Panc1 (cell line): Measurements from ENCODE around the gene ALX4. TPM values are rescaled to one million over a fixed set of nuclear protein-coding genes. Genes with fewer than 3 reads are reported as not detected.

Source experiments
- ATAC-seq: fragments of 200-7000 bp; cut with Tn5 transposase; 2 replicates; pipeline ENCODE4 v1.9.1; 2020; ENCODE audit warnings: mild to moderate bottlenecking, moderate library complexity
- BruUV-seq: library from RNA; stranded (reverse); fragments of 400-500 nt; replicated peaks from 2 replicates; lab custom pipeline; 2021; lab: Mats Ljungman, UMichigan
- CTCF ChIA-PET: fragments of 300-600 bp; sonication (Branson Sonifier 250); formaldehyde crosslinking; loops from one replicate; lab custom pipeline; 2022; ENCODE audit warnings: antibody characterized with exemption; lab: Charles Lee
- POLR2A ChIA-PET: fragments of 300-600 bp; sonication (Branson Sonifier 250); formaldehyde crosslinking; loops from one replicate; lab custom pipeline; 2022; ENCODE audit warnings: antibody characterized with exemption; lab: Charles Lee
- DNase-seq: peaks from one replicate; pipeline ENCODE4 v3.0.0-alpha.2; 2010; ENCODE audit warnings: low read depth, low spot score
- H3K27ac ChIP-seq: 2 replicates; pipeline ENCODE4 v1.5.1; 2011; ENCODE audit warnings: mild to moderate bottlenecking, low read length, inconsistent platforms
- H3K27me3 ChIP-seq: fragments of 200-500 bp; sonication (Bioruptor generic); 2 replicates; pipeline ENCODE4 v1.6.0; 2014; ENCODE audit warnings: low read length, inconsistent platforms; ENCODE audit not compliant: control insufficient read depth, insufficient read depth
- H3K36me3 ChIP-seq: fragments of 200-500 bp; sonication (Bioruptor generic); 2 replicates; pipeline ENCODE4 v1.5.1; 2014; ENCODE audit warnings: inconsistent platforms, mild to moderate bottlenecking, low read length, moderate library complexity; ENCODE audit not compliant: control insufficient read depth, insufficient read depth
- H3K4me1 ChIP-seq: 2 replicates; pipeline ENCODE4 v1.5.1; 2011; ENCODE audit warnings: inconsistent platforms, mild to moderate bottlenecking, low read length, moderate library complexity; ENCODE audit not compliant: control insufficient read depth, insufficient read depth
- H3K4me3 ChIP-seq, 2 experiments: 2 replicates each; pipeline ENCODE4 v1.5.1; 2011 to 2012; ENCODE audit warnings: low read depth in 2 of 2, low read length in 2 of 2, mild to moderate bottlenecking in 2 of 2, inconsistent platforms in 1 of 2, moderate library complexity in 1 of 2
- H3K9me3 ChIP-seq: fragments of 200-500 bp; sonication (Bioruptor generic); 2 replicates; pipeline ENCODE4 v1.5.1; 2014; ENCODE audit warnings: low read depth, mild to moderate bottlenecking, inconsistent platforms, low read length, moderate library complexity; ENCODE audit not compliant: control insufficient read depth, insufficient read depth
- CTCF ChIP-seq: fragments of 450-650 bp; IDR thresholded peaks from 2 replicates; pipeline ENCODE4 v1.5.1; 2017; ENCODE audit warnings: mild to moderate bottlenecking
- POLR2AphosphoS5 ChIP-seq: IDR thresholded peaks from 2 replicates; pipeline ENCODE4 v1.6.1; 2012; ENCODE audit warnings: mild to moderate bottlenecking, low read depth, low read length, moderate library complexity
- REST ChIP-seq, 2 experiments: IDR thresholded peaks; 2 replicates each; pipeline ENCODE4 v1.6.1; 2011 to 2012; ENCODE audit warnings: low read depth in 2 of 2, control low read depth in 1 of 2, low read length in 1 of 2, mild to moderate bottlenecking in 1 of 2, moderate library complexity in 1 of 2; ENCODE audit not compliant: insufficient read depth in 1 of 2
- SIN3A ChIP-seq: IDR thresholded peaks from 2 replicates; pipeline ENCODE4 v1.6.1; 2012; ENCODE audit warnings: low read depth, mild to moderate bottlenecking, low read length, moderate library complexity, borderline replicate concordance; ENCODE audit not compliant: insufficient read depth
- TCF7L2 ChIP-seq: IDR thresholded peaks from 2 replicates; pipeline ENCODE4 v1.6.1; 2011; ENCODE audit warnings: mild to moderate bottlenecking, low read depth, low read length, inconsistent platforms
- in situ Hi-C: cut with HindIII; loops from 2 replicates; pipeline ENCODE4 v1.10.0; 2016; ENCODE audit warnings: low sequenced_read_pairs, low pct_unique_long_range_greater_than_20kb
- intact Hi-C: fragments of 100-400 bp; cut with micrococcal nuclease; formaldehyde crosslinking; loops from one replicate; pipeline ENCODE4 v1.10.0; 2022; ENCODE audit not compliant: unreplicated experiment
- total RNA-seq: library from RNA; stranded (reverse); gene quantifications from one replicate; pipeline ENCODE4 v1.2.1, GENCODE V29; 2021; ENCODE audit not compliant: unreplicated experiment

Gene ALX4
- total RNA-seq, 1 experiment from 2014 or later: 1.0 TPM

GRCh38 chr11:44286268-44286880 lies 23.6 kb downstream of the ALX4 start:
- intact Hi-C loops: loop anchor here (2.0 to 10.0 kb wide), 2 partner anchors 152 to 252 kb away; no protein-coding TSS in a partner anchor
- in situ Hi-C loops: no loop called here
- Histone ChIP-seq H3K4me3 (no peak overlapping the region), H3K27me3 (no peaks in the 10 kb centered on the region), H3K9me3 (no peaks in the 10 kb centered on the region), H3K4me1 (peaks cover 4% of the 10 kb centered on the region), H3K27ac (no peak overlapping the region), H3K36me3 (no peaks in the 10 kb centered on the region)
- BruUV-seq: no TSS peak
- ATAC-seq (peak; percentile 87), DNase-seq (peak; percentile 47)
- POLR2A ChIA-PET: no interaction called here
- CTCF ChIA-PET: interaction anchor here (0.8 to 1.0 kb wide), 3 partner anchors 55 to 253 kb away, joined by 3 to 4 read pairs (median 3); no protein-coding TSS in a partner anchor
- TF ChIP-seq REST (IDR thresholded peaks at IDR 0.05; ENCODE audit: insufficient read depth in 1 of 2, low read depth in 2 of 2, low read length in 1 of 2) (no peak), CTCF (peak; percentile 94), SIN3A (no peak), TCF7L2 (no peak), POLR2AphosphoS5 (no peak)

GRCh38 chr11:44285756-44286155 lies 24.2 kb downstream of the ALX4 start:
- in situ Hi-C loops (no loop called here), intact Hi-C loops (loop anchor here (2.0 to 10.0 kb wide), 2 partner anchors 151 to 253 kb away; no protein-coding TSS in a partner anchor)
- ATAC-seq (peak; percentile 41), DNase-seq (no peak)
- H3K36me3 ChIP-seq: no peaks in the 10 kb centered on the region
- no peaks in the 10 kb centered on the region for H3K27me3 ChIP-seq
- H3K27ac ChIP-seq: no peak overlapping the region
- peaks cover 4% of the 10 kb centered on the region for H3K4me1 ChIP-seq
- H3K9me3 ChIP-seq: no peaks in the 10 kb centered on the region
- H3K4me3 ChIP-seq: no peak overlapping the region
- CTCF ChIA-PET: interaction anchor here (0.6 to 1.0 kb wide), 4 partner anchors 42 to 254 kb away, joined by 3 to 7 read pairs (median 4); no protein-coding TSS in a partner anchor
- TF ChIP-seq REST (IDR thresholded peaks at IDR 0.05; ENCODE audit: insufficient read depth in 1 of 2, low read depth in 2 of 2, low read length in 1 of 2) (no peak), POLR2AphosphoS5 (no peak), SIN3A (no peak)
- POLR2A ChIA-PET: no interaction called here
- no TSS peak for BruUV-seq
